Cardiac muscle cell (in vitro differentiated cells and primary cell): ENCODE results near the gene CDH10. TPM values are rescaled to one million over a fixed set of nuclear protein-coding genes. Genes with fewer than 3 reads are reported as not detected.

Experiments used
- DNase-seq, 2 donors: peaks; one replicate each; pipeline versions ENCODE4 v3.0.0 to v3.0.0-alpha.2; 2010 to 2017; ENCODE audit warnings: low read depth in 1 of 2, low spot score in 1 of 2
- H3K27ac ChIP-seq: fragments of 200-600 bp; sonication (generic); 2 replicates; pipeline ENCODE4 v1.5.1; 2016
- H3K27me3 ChIP-seq: fragments of 200-600 bp; sonication (generic); 2 replicates; pipeline ENCODE4 v1.6.0; 2016; ENCODE audit warnings: control low read depth
- H3K36me3 ChIP-seq: fragments of 200-600 bp; sonication (generic); 2 replicates; pipeline ENCODE4 v1.5.1; 2016; ENCODE audit warnings: control low read depth
- H3K4me1 ChIP-seq: fragments of 200-600 bp; sonication (generic); 2 replicates; pipeline ENCODE4 v1.8.1; 2017; ENCODE audit warnings: low read depth, mild to moderate bottlenecking, mixed run types
- H3K4me3 ChIP-seq: fragments of 200-600 bp; sonication (generic); 2 replicates; pipeline ENCODE4 v1.5.1; 2016; ENCODE audit warnings: mild to moderate bottlenecking
- H3K9me3 ChIP-seq: fragments of 200-600 bp; sonication (generic); 2 replicates; pipeline ENCODE4 v1.5.1; 2017; ENCODE audit warnings: low read depth, mild to moderate bottlenecking, control low read depth
- polyA plus RNA-seq: library from polyadenylated mRNA; unstranded; fragments of >200 nt; fragmentation: Nextera tagmentation; extraction: Ambion mirVana; gene quantifications from 2 replicates; pipeline ENCODE4 v1.2.1, GENCODE V29; 2016
- total RNA-seq: library from RNA; depleted of rRNA; stranded (reverse); fragments of >200 nt; gene quantifications from 2 replicates; pipeline ENCODE4 v1.2.3, GENCODE V29; 2016
- TF ChIP-seq, protein P1 (sequence below): IDR thresholded peaks from 2 replicates; pipeline ENCODE4 v1.5.1; 2012; ENCODE audit warnings: low read depth, mild to moderate bottlenecking, low read length

Gene CDH10
- total and polyA plus RNA-seq, 2 experiments from 2014 or later, result 1.6 to 1.9 TPM

DNA sequence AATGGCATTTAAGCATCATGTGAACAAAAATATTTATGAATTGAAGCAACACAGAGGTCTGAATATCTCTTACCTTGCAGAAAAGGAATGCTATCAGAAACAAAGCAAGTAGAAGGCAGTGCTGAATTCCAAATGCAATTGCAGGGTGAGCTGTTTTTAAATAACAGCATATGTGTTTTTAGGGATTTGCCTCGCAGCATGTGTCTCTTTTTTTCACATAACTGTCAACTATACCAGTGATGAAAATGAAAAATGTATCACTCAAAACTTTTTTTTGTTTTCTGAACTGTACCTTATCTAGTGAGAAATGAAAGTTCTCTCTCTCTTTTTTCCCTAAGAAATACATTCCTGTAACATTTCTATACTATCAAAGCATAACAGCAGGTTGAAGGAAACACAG, 21.2 kb downstream of the CDH10 start:
- Histone ChIP-seq H3K27ac (no peak overlapping the region), H3K4me3 (no peak overlapping the region), H3K9me3 (no peaks in the 10 kb centered on the region), H3K4me1 (peaks cover 4% of the 10 kb centered on the region), H3K36me3 (no peaks in the 10 kb centered on the region), H3K27me3 (no peaks in the 10 kb centered on the region)
- no peak for DNase-seq
- TF ChIP-seq, protein P1, sequence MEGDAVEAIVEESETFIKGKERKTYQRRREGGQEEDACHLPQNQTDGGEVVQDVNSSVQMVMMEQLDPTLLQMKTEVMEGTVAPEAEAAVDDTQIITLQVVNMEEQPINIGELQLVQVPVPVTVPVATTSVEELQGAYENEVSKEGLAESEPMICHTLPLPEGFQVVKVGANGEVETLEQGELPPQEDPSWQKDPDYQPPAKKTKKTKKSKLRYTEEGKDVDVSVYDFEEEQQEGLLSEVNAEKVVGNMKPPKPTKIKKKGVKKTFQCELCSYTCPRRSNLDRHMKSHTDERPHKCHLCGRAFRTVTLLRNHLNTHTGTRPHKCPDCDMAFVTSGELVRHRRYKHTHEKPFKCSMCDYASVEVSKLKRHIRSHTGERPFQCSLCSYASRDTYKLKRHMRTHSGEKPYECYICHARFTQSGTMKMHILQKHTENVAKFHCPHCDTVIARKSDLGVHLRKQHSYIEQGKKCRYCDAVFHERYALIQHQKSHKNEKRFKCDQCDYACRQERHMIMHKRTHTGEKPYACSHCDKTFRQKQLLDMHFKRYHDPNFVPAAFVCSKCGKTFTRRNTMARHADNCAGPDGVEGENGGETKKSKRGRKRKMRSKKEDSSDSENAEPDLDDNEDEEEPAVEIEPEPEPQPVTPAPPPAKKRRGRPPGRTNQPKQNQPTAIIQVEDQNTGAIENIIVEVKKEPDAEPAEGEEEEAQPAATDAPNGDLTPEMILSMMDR, result no peak

DNA sequence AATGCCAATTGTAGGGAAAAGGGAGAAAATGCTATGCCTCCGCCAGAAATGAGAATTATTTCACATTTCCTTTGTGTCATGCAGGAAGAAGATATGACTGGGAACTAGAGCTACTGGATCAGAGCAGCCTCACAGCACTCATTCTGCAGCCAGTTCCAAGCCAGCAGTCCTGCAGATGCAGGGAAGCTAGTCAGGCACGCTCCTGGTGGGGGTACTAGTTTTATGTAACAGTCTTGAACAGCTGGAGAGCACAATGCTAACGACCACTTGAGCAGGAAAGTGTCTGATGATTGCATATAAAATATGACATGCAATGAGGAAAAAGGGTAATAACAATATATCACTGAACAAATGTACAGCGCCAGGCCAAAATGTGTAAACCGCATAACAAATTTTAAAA, 21.7 kb downstream of the CDH10 start:
- Histone ChIP-seq H3K27me3 (no peaks in the 10 kb centered on the region), H3K36me3 (no peaks in the 10 kb centered on the region), H3K9me3 (no peaks in the 10 kb centered on the region), H3K4me1 (peaks cover 4% of the 10 kb centered on the region), H3K4me3 (no peak overlapping the region), H3K27ac (no peak overlapping the region)
- TF ChIP-seq, protein P1, result no peak
- DNase-seq, result peak in 1 of 2 donors; percentile 14

DNA sequence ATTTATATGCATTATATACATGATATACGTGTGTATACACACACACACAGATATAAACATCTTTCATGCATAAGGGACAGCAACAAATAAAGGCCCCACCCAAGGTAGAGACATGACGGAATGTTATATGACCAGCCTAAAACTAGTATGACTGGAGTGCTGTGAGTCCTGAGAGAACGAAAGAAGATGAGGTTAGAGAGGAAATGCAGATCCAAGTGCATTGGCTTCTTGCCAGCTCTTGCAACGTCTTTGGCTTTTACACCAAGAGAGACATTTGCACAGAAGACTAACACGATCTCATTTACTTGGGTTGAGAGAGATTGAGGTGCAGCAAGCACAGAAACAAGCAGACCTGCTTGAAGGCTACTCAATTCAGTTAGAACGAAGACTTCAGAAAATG, 23.0 kb downstream of the CDH10 start:
- peaks cover 4% of the 10 kb centered on the region for H3K4me1 ChIP-seq
- H3K9me3 ChIP-seq, result no peaks in the 10 kb centered on the region
- no peak overlapping the region for H3K27ac ChIP-seq
- TF ChIP-seq, protein P1, result no peak
- H3K4me3 ChIP-seq, result no peak overlapping the region
- no peaks in the 10 kb centered on the region for H3K27me3 ChIP-seq
- no peaks in the 10 kb centered on the region for H3K36me3 ChIP-seq
- peak; percentile 12 to 32 for DNase-seq

DNA sequence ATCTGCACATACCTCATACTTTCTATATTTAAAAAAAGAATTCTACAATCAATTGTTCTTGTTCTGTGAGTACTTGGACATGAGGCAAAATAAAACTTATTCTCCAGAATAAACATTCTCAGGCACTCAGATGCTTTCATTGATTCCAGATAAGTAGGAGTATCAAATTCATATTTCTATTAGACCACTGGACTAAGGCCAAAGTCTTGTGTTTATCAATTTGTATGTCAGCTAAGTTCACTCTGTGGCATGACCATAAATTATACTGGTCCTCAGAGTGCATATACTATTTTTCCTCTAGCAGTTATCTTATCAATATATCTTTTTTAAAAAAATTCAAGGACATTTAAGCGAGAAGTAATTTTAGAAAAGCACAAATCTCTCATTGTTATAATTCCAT, 28.2 kb downstream of the CDH10 start:
- no peak overlapping the region for H3K27ac ChIP-seq
- TF ChIP-seq, protein P1, result no peak
- H3K27me3 ChIP-seq, result no peaks in the 10 kb centered on the region
- no peaks in the 10 kb centered on the region for H3K4me1 ChIP-seq
- H3K36me3 ChIP-seq, result no peaks in the 10 kb centered on the region
- no peak for DNase-seq
- H3K9me3 ChIP-seq, result no peaks in the 10 kb centered on the region
- no peak overlapping the region for H3K4me3 ChIP-seq

DNA sequence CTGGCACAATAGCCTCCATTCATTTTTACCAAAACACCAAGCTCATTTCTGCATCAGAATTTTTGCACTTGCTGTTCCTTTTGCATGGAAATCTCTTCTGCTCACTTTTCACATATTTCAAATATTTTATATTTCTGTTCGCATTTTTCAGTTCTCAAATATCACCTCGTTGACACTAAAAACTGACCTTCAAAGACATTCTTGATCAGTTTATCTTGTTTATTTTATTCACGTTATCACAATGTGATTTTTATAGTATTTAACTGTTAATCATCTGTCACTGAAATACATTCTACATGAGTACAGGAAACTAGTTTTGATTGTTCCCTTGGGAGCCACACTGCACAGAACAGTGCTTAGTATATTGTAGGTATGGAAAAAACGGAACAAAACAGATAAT, 29.6 kb downstream of the CDH10 start:
- no peaks in the 10 kb centered on the region for H3K36me3 ChIP-seq
- no peaks in the 10 kb centered on the region for H3K4me1 ChIP-seq
- H3K9me3 ChIP-seq, result no peaks in the 10 kb centered on the region
- TF ChIP-seq, protein P1, result no peak
- H3K4me3 ChIP-seq, result no peak overlapping the region
- DNase-seq, result no peak
- H3K27me3 ChIP-seq, result no peaks in the 10 kb centered on the region
- no peak overlapping the region for H3K27ac ChIP-seq

DNA sequence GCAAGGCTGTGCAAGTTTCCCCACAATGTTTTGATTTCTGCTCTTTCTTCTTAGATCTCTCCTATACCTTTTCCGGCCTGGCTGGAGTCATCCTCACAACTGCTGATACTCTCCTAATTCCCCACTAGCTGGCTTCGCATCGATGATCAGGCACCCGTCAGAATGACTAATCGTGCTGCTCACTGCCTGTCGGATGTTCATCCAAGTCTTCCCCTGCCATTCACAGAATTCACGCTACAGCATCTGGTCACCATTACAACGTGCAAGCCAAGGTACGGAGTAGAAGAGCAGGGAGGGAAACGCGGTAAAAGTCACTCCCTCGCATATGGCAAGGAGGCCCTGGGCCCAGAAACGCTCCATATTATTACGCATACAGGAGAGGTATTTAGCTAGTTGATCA, 35.1 kb downstream of the CDH10 start:
- TF ChIP-seq, protein P1, result no peak
- H3K4me1 ChIP-seq, result no peaks in the 10 kb centered on the region
- H3K4me3 ChIP-seq, result no peak overlapping the region
- H3K27me3 ChIP-seq, result no peaks in the 10 kb centered on the region
- no peak for DNase-seq
- H3K36me3 ChIP-seq, result no peaks in the 10 kb centered on the region
- no peaks in the 10 kb centered on the region for H3K9me3 ChIP-seq
- H3K27ac ChIP-seq, result no peak overlapping the region
